NCI-H2107 (cell line): ENCODE measurements around the gene ROM1.
"Not testable (repeated sequence)": the region's sequence is repeated elsewhere in the genome, so short reads cannot be mapped to it uniquely, and the experiment has no call there.

ENCODE experiments used
- DNase-seq: peaks from one replicate; lab custom pipeline; 2025; lab: John Stamatoyannopoulos, UW

ROM1 gene

GRCh38 chr11:62612366-62613290, at the start of gene ROM1, which contains the start of gene EML3:
Gene ROM1 (plus strand): TSS chr11:62613257. CDS start chr11:62613282, 25 bp downstream.
Gene EML3 (minus strand): TSS chr11:62612775. CDS start chr11:62612457, 318 bp downstream.
- peak; percentile 41 for DNase-seq

GRCh38 chr11:62565100-62565802, 47.8 kb upstream of the ROM1 start:
- no peak for DNase-seq

- no peak for DNase-seq
Measured at GRCh38 chr11:62566247-62566646, 46.8 kb upstream of the ROM1 start.

- DNase-seq: no peak
Measured at GRCh38 chr11:62567018-62567633, 45.9 kb upstream of the ROM1 start.

GRCh38 chr11:62569611-62570010, 43.4 kb upstream of the ROM1 start:
- DNase-seq: no peak

GRCh38 chr11:62570903-62571302, 42.2 kb upstream of the ROM1 start:
- not testable (repeated sequence) for DNase-seq

- not testable (repeated sequence) for DNase-seq
Measured at GRCh38 chr11:62571493-62571892, 41.6 kb upstream of the ROM1 start.

GRCh38 chr11:62572431-62572830, 40.6 kb upstream of the ROM1 start:
- no peak for DNase-seq

GRCh38 chr11:62573006-62573591, 40.0 kb upstream of the ROM1 start:
- no peak for DNase-seq

GRCh38 chr11:62573592-62574362, 39.3 kb upstream of the ROM1 start, which contains the start of gene EEF1G:
Gene EEF1G (minus strand): TSS chr11:62573891. CDS start chr11:62573842, 49 bp downstream.
- DNase-seq: peak; percentile 97

- no peak for DNase-seq
Measured at GRCh38 chr11:62574363-62575071, 38.5 kb upstream of the ROM1 start.

- DNase-seq: no peak
Measured at GRCh38 chr11:62575156-62575555, 37.9 kb upstream of the ROM1 start.

GRCh38 chr11:62575837-62576236, 37.2 kb upstream of the ROM1 start:
- DNase-seq: no peak

- no peak for DNase-seq
Measured at GRCh38 chr11:62577046-62577714, 35.9 kb upstream of the ROM1 start.

- no peak for DNase-seq
Measured at GRCh38 chr11:62578541-62578940, 34.5 kb upstream of the ROM1 start.

GRCh38 chr11:62579252-62579651, 33.8 kb upstream of the ROM1 start:
- no peak for DNase-seq

GRCh38 chr11:62580959-62581715, 31.9 kb upstream of the ROM1 start:
- no peak for DNase-seq

- DNase-seq: not testable (repeated sequence)
Measured at GRCh38 chr11:62581735-62582134, 31.3 kb upstream of the ROM1 start.

GRCh38 chr11:62585356-62585755, 27.7 kb upstream of the ROM1 start:
- DNase-seq: not testable (repeated sequence)
